H9 (cell line): ENCODE measurements around the gene ARPC5L. TPM values are rescaled to one million over a fixed set of nuclear protein-coding genes. Genes with fewer than 3 reads are reported as not detected.

Experiments used
- DNase-seq: peaks from one replicate; pipeline ENCODE4 v3.0.0-alpha.2; 2017
- H2AFZ ChIP-seq: one replicate; pipeline ENCODE4 v1.6.1; 2013; ENCODE audit warnings: mild to moderate bottlenecking, low read length, control low read depth, moderate library complexity
- H2AK5ac ChIP-seq: 2 replicates; pipeline ENCODE4 v1.6.1; 2013; ENCODE audit warnings: low read length, control low read depth, mixed read lengths; ENCODE audit not compliant: insufficient read length
- H2BK120ac ChIP-seq: one replicate; pipeline ENCODE4 v1.6.1; 2013; ENCODE audit warnings: low read depth, mild to moderate bottlenecking, low read length, control low read depth, inconsistent platforms; ENCODE audit not compliant: poor library complexity, severe bottlenecking
- H2BK12ac ChIP-seq: 2 replicates; pipeline ENCODE4 v1.6.1; 2013; ENCODE audit warnings: low read length, control low read depth, mixed read lengths, low read depth; ENCODE audit not compliant: insufficient read length
- H2BK15ac ChIP-seq: 2 replicates; pipeline ENCODE4 v1.6.1; 2013; ENCODE audit warnings: low read depth, low read length, control low read depth
- H2BK20ac ChIP-seq: one replicate; pipeline ENCODE4 v1.6.1; 2013; ENCODE audit warnings: low read depth, mild to moderate bottlenecking, low read length, control low read depth, inconsistent platforms; ENCODE audit not compliant: poor library complexity, severe bottlenecking
- H2BK5ac ChIP-seq: 2 replicates; pipeline ENCODE4 v1.6.1; 2013; ENCODE audit warnings: low read length, control low read depth, mixed read lengths; ENCODE audit not compliant: insufficient read length
- H3K14ac ChIP-seq: 2 replicates; pipeline ENCODE4 v1.6.1; 2013; ENCODE audit warnings: low read length, control low read depth; ENCODE audit not compliant: insufficient read depth
- H3K18ac ChIP-seq: 2 replicates; pipeline ENCODE4 v1.6.1; 2013; ENCODE audit warnings: low read depth, mild to moderate bottlenecking, mixed read lengths, low read length, control low read depth; ENCODE audit not compliant: insufficient read length
- H3K23ac ChIP-seq: 2 replicates; pipeline ENCODE4 v1.6.1; 2013; ENCODE audit warnings: low read length, control low read depth, mixed read lengths, low read depth; ENCODE audit not compliant: insufficient read length
- H3K23me2 ChIP-seq: 2 replicates; pipeline ENCODE4 v1.6.1; 2013; ENCODE audit warnings: low read depth, mild to moderate bottlenecking, mixed read lengths, low read length, control low read depth; ENCODE audit not compliant: insufficient read length, poor library complexity, severe bottlenecking
- H3K27ac ChIP-seq: 2 replicates; pipeline ENCODE4 v1.5.1; 2013; ENCODE audit warnings: low read length, control low read depth, mixed read lengths, low read depth; ENCODE audit not compliant: insufficient read length
- H3K27me3 ChIP-seq: 2 replicates; pipeline ENCODE4 v1.6.1; 2013; ENCODE audit warnings: low read length, control low read depth, inconsistent platforms; ENCODE audit not compliant: insufficient read depth
- H3K4ac ChIP-seq: 2 replicates; pipeline ENCODE4 v1.6.1; 2013; ENCODE audit warnings: low read depth, mild to moderate bottlenecking, control low read depth, inconsistent platforms, low read length, moderate library complexity
- H3K4me1 ChIP-seq: 2 replicates; pipeline ENCODE4 v1.6.1; 2013; ENCODE audit warnings: low read length, control low read depth, inconsistent platforms; ENCODE audit not compliant: insufficient read depth
- H3K4me2 ChIP-seq: 2 replicates; pipeline ENCODE4 v1.6.1; 2013; ENCODE audit warnings: low read length, control low read depth, mixed read lengths; ENCODE audit not compliant: insufficient read length, insufficient read depth
- H3K56ac ChIP-seq: 2 replicates; pipeline ENCODE4 v1.6.1; 2013; ENCODE audit warnings: low read depth, mild to moderate bottlenecking, mixed read lengths, low read length, control low read depth; ENCODE audit not compliant: insufficient read length
- H3K79me1 ChIP-seq: 2 replicates; pipeline ENCODE4 v1.6.1; 2013; ENCODE audit warnings: low read depth, mild to moderate bottlenecking, moderate library complexity, low read length, control low read depth, inconsistent platforms; ENCODE audit not compliant: insufficient read depth, poor library complexity, severe bottlenecking
- H3K79me2 ChIP-seq: 2 replicates; pipeline ENCODE4 v1.6.1; 2013; ENCODE audit warnings: low read length, control low read depth, inconsistent platforms; ENCODE audit not compliant: insufficient read depth
- H3K9ac ChIP-seq: 2 replicates; pipeline ENCODE4 v1.6.1; 2013; ENCODE audit warnings: low read length, control low read depth, mixed read lengths; ENCODE audit not compliant: insufficient read length; ENCODE audit errors: extremely low read depth
- H3K9me3 ChIP-seq: one replicate; pipeline ENCODE4 v1.6.1; 2013; ENCODE audit warnings: low read depth, low read length, inconsistent platforms; ENCODE audit not compliant: control insufficient read depth
- H3T11ph ChIP-seq: one replicate; pipeline ENCODE4 v1.6.1; 2013; ENCODE audit warnings: mild to moderate bottlenecking, low read length, control low read depth, inconsistent platforms
- H4K20me1 ChIP-seq: one replicate; pipeline ENCODE4 v1.6.1; 2013; ENCODE audit not compliant: control insufficient read depth, insufficient read length, insufficient read depth
- H4K5ac ChIP-seq: 2 replicates; pipeline ENCODE4 v1.6.1; 2013; ENCODE audit warnings: low read depth, mild to moderate bottlenecking, mixed read lengths, low read length, control low read depth; ENCODE audit not compliant: insufficient read length
- H4K8ac ChIP-seq: replicated peaks from 2 replicates; pipeline ENCODE4 v1.6.1; 2013; ENCODE audit warnings: low read length, control low read depth, mixed read lengths, low read depth; ENCODE audit not compliant: insufficient read length
- H4K91ac ChIP-seq: 2 replicates; pipeline ENCODE4 v1.6.1; 2013; ENCODE audit warnings: low read depth, mild to moderate bottlenecking, moderate library complexity, mixed read lengths, low read length, control low read depth; ENCODE audit not compliant: insufficient read length
- H3K27ac Mint-ChIP-seq, 3 experiments: 2 replicates in 2 of 3; 3 replicates in 1 of 3; pipeline ENCODE4 v1.8.0; 2020 to 2021; ENCODE audit warnings: mixed read lengths in 3 of 3, mild to moderate bottlenecking in 1 of 3, moderate library complexity in 1 of 3
- H3K27me3 Mint-ChIP-seq: 2 replicates; pipeline ENCODE4 v1.8.0; 2021; ENCODE audit warnings: low read depth, mild to moderate bottlenecking, moderate library complexity, mixed read lengths
- H3K36me3 Mint-ChIP-seq, 3 experiments: 2 replicates in 2 of 3; 3 replicates in 1 of 3; pipeline ENCODE4 v1.8.0; 2020 to 2021; ENCODE audit warnings: low read depth in 3 of 3, mixed read lengths in 3 of 3; ENCODE audit not compliant: insufficient read depth in 1 of 3
- H3K4me1 Mint-ChIP-seq, 2 experiments: 2 replicates each; pipeline ENCODE4 v1.8.0; 2020; ENCODE audit warnings: mixed read lengths in 2 of 2
- H3K4me3 Mint-ChIP-seq, 2 experiments: 2 replicates in 1 of 2; 3 replicates in 1 of 2; pipeline ENCODE4 v1.8.0; 2020 to 2021; ENCODE audit warnings: mild to moderate bottlenecking in 2 of 2, mixed read lengths in 2 of 2, moderate library complexity in 1 of 2
- H3K9me3 Mint-ChIP-seq, 2 experiments: 2 replicates in 1 of 2; 3 replicates in 1 of 2; pipeline ENCODE4 v1.8.0; 2020; ENCODE audit warnings: mild to moderate bottlenecking in 2 of 2, mixed read lengths in 2 of 2, moderate library complexity in 1 of 2
- CTCF ChIP-seq: fragments of 200-600 bp; sonication (generic); conservative IDR thresholded peaks from 3 replicates; pipeline ENCODE4 v1.8.0; 2021; ENCODE audit warnings: antibody characterized with exemption, mild to moderate bottlenecking
- WGBS: extraction: QIAGEN DNeasy Blood & Tissue Kit; methylation state at CpG from one replicate; pipeline ENCODE4 v1.1.7; 2013; ENCODE audit warnings: missing lambda C conversion rate, low lambda C conversion rate, mixed read lengths; ENCODE audit not compliant: insufficient read length; ENCODE audit errors: extremely low coverage; 5-methylcytosine and 5-hydroxymethylcytosine counted together
- total RNA-seq: library from RNA; stranded (reverse); gene quantifications from 2 replicates; pipeline ENCODE4 v1.2.1, GENCODE V29; 2021

Gene ARPC5L
- total RNA-seq, 1 experiment from 2014 or later = 67.7 TPM

GRCh38 chr9:124869466-124869985 lies 7.6 kb downstream of the ARPC5L start:
- Histone ChIP-seq H2BK120ac (no peak overlapping the region), H3K9me3 (no peaks in the 10 kb centered on the region), H3K23ac (no peak overlapping the region), H3K23me2 (peaks cover 8% of the 10 kb centered on the region), H4K91ac (no peak overlapping the region), H2BK5ac (no peak overlapping the region), H3K18ac (no peak overlapping the region), H4K8ac (no peak overlapping the region), H4K20me1 (no peaks in the 10 kb centered on the region), H3K9ac (peak overlapping the region; percentile 88), H3K4me2 (peak overlapping the region; percentile 93), H3K56ac (no peak overlapping the region), H2BK12ac (no peak overlapping the region), H3T11ph (no peak overlapping the region), H3K27ac (no peak overlapping the region), H3K79me1 (peaks cover 9% of the 10 kb centered on the region), H2BK20ac (no peak overlapping the region), H2AFZ (no peak overlapping the region), H3K4me1 (peaks cover 6% of the 10 kb centered on the region), H3K14ac (peak overlapping the region; percentile 87), H3K27me3 (no peaks in the 10 kb centered on the region), H2BK15ac (no peak overlapping the region), H3K4ac (no peak overlapping the region), H4K5ac (no peak overlapping the region), H2AK5ac (no peak overlapping the region), H3K79me2 (peaks cover 27% of the 10 kb centered on the region; the same call in 1 of the 2 replicates)
- no peak for DNase-seq
- H3K4me1 Mint-ChIP-seq = peaks cover 36 to 44% of the 10 kb centered on the region in 2 experiments
- peak overlapping the region; percentile 87 to 95 for H3K4me3 Mint-ChIP-seq
- no peaks in the 10 kb centered on the region; a peak in 1 of 5 replicates for H3K9me3 Mint-ChIP-seq
- peak overlapping the region in 2 of 3 experiments; percentile 77 to 85; a peak in 5 of 7 replicates for H3K27ac Mint-ChIP-seq
- no peaks in the 10 kb centered on the region for H3K27me3 Mint-ChIP-seq
- TF ChIP-seq CTCF = no peak
- peaks cover 16 to 35% (median 25%) of the 10 kb centered on the region in 3 experiments for H3K36me3 Mint-ChIP-seq
- no CpG with 5 or more reads among the region's 41 CpGs for WGBS
